HCT116 (cell line): Measurements from ENCODE around the gene CRYGN. TPM values are rescaled to one million over a fixed set of nuclear protein-coding genes. Genes with fewer than 3 reads are reported as not detected.

Source experiments
- ATAC-seq: fragments of 200-7000 bp; cut with Tn5 transposase; 2 replicates; pipeline ENCODE4 v1.9.1; 2020; ENCODE audit warnings: mild to moderate bottlenecking, moderate library complexity
- BruUV-seq: library from RNA; stranded (reverse); fragments of 400-500 nt; replicated peaks from 2 replicates; lab custom pipeline; 2021; lab: Mats Ljungman, UMichigan
- CTCF ChIA-PET: fragments of 300-600 bp; sonication (Branson Sonifier 250); formaldehyde crosslinking; loops from one replicate; lab custom pipeline; 2021; ENCODE audit warnings: antibody characterized with exemption; lab: Charles Lee
- POLR2A ChIA-PET: fragments of 300-600, 350-600 bp; sonication (Branson Sonifier 250); formaldehyde crosslinking; loops from one replicate; lab custom pipeline; 2021; ENCODE audit warnings: antibody characterized with exemption; lab: Charles Lee
- RAD21 ChIA-PET, 2 experiments: fragments of 300-600 bp; sonication (Branson Sonifier 250); formaldehyde crosslinking; loops; one replicate each; lab custom pipeline; 2023; ENCODE audit warnings: low total read pairs in 2 of 2; ENCODE audit not compliant: uncharacterized antibody in 2 of 2, unreplicated experiment in 2 of 2, low non-redundant PET in 1 of 2; lab: Charles Lee
- DNase-seq: peaks from one replicate; pipeline ENCODE4 v3.0.0-alpha.2; 2010; ENCODE audit warnings: low read depth, low spot score
- H2AFZ ChIP-seq: fragments of 200-600 bp; shearing (Covaris generic), sonication (generic); 2 replicates; pipeline ENCODE4 v1.6.1; 2017; ENCODE audit warnings: low read depth, mixed run types, mixed read lengths, antibody characterized with exemption, low read length; ENCODE audit not compliant: poor library complexity, severe bottlenecking
- H3K27ac ChIP-seq: 2 replicates; pipeline ENCODE4 v1.5.1; 2012; ENCODE audit warnings: low read depth, low read length
- H3K27me3 ChIP-seq: fragments of 200-600 bp; sonication (generic); 2 replicates; pipeline ENCODE4 v1.6.1; 2016; ENCODE audit warnings: mixed run types, low read length, mixed read lengths; ENCODE audit not compliant: insufficient read depth
- H3K36me3 ChIP-seq, 2 experiments: fragments of 200-500 bp in 1 of 2; fragments of 200-600 bp in 1 of 2; sonication (Bioruptor generic) in 1 of 2; sonication (generic) in 1 of 2; 2 replicates each; pipeline versions ENCODE4 v1.5.1 to v1.6.1; 2014 to 2016; ENCODE audit warnings: low read length in 2 of 2, inconsistent platforms in 1 of 2, mixed read lengths in 1 of 2, mixed run types in 1 of 2; ENCODE audit not compliant: insufficient read depth in 2 of 2, control insufficient read depth in 1 of 2
- H3K4me1 ChIP-seq, 2 experiments: fragments of 200-600 bp in 1 of 2; sonication (generic) in 1 of 2; 2 replicates each; pipeline versions ENCODE4 v1.5.1 to v1.6.1; 2012 to 2017; ENCODE audit warnings: low read length in 2 of 2, inconsistent platforms in 1 of 2, mild to moderate bottlenecking in 1 of 2, mixed read lengths in 1 of 2, mixed run types in 1 of 2, moderate library complexity in 1 of 2; ENCODE audit not compliant: insufficient read depth in 2 of 2, control insufficient read depth in 1 of 2
- H3K4me2 ChIP-seq: fragments of 200-600 bp; sonication (generic); 2 replicates; pipeline ENCODE4 v1.6.1; 2017; ENCODE audit warnings: mixed run types, low read length, mixed read lengths
- H3K4me3 ChIP-seq, 2 experiments: fragments of 200-600 bp in 1 of 2; sonication (generic) in 1 of 2; replicated peaks in 1 of 2; 2 replicates each; pipeline ENCODE4 v1.5.1; 2011 to 2016; ENCODE audit warnings: low read length in 2 of 2, control low read depth in 1 of 2, low read depth in 1 of 2, mild to moderate bottlenecking in 1 of 2, mixed read lengths in 1 of 2, mixed run types in 1 of 2
- H3K79me2 ChIP-seq: fragments of 200-600 bp; sonication (generic); 2 replicates; pipeline ENCODE4 v1.6.1; 2017; ENCODE audit warnings: mild to moderate bottlenecking, mixed run types, low read length, moderate library complexity, mixed read lengths; ENCODE audit not compliant: insufficient read depth
- H3K9ac ChIP-seq: fragments of 200-600 bp; sonication (generic); 2 replicates; pipeline ENCODE4 v1.6.1; 2016; ENCODE audit warnings: low read length, mixed read lengths
- H3K9me2 ChIP-seq: fragments of 200-600 bp; sonication (generic), shearing (Covaris generic); 2 replicates; pipeline ENCODE4 v1.6.1; 2017; ENCODE audit warnings: mixed run types, mild to moderate bottlenecking, moderate library complexity; ENCODE audit not compliant: insufficient read depth
- H3K9me3 ChIP-seq, 2 experiments: fragments of 200-500 bp in 1 of 2; fragments of 200-600 bp in 1 of 2; sonication (Bioruptor generic) in 1 of 2; sonication (generic) in 1 of 2; 2 replicates each; pipeline ENCODE4 v1.6.1; 2014 to 2017; ENCODE audit warnings: low read length in 2 of 2, mixed read lengths in 2 of 2, inconsistent platforms in 1 of 2, low read depth in 1 of 2, mild to moderate bottlenecking in 1 of 2, mixed run types in 1 of 2, moderate library complexity in 1 of 2; ENCODE audit not compliant: control insufficient read depth in 1 of 2, insufficient read depth in 1 of 2
- H4K20me1 ChIP-seq: fragments of 200-600 bp; sonication (generic), shearing (Covaris generic); 2 replicates; pipeline ENCODE4 v1.6.1; 2017; ENCODE audit warnings: mixed run types, mild to moderate bottlenecking, moderate library complexity; ENCODE audit not compliant: insufficient read depth
- ATF3 ChIP-seq: IDR thresholded peaks from 2 replicates; pipeline ENCODE4 v1.6.1; 2012
- CBX3 ChIP-seq: IDR thresholded peaks from 2 replicates; pipeline ENCODE4 v1.6.1; 2012; ENCODE audit warnings: low read depth
- EGR1 ChIP-seq: IDR thresholded peaks from 2 replicates; pipeline ENCODE4 v1.6.1; 2012; ENCODE audit warnings: low read depth
- ELF1 ChIP-seq: IDR thresholded peaks from 2 replicates; pipeline ENCODE4 v1.6.1; 2012; ENCODE audit warnings: low read depth, borderline replicate concordance
- EZH2 ChIP-seq: fragments of 200-600 bp; sonication (generic); IDR thresholded peaks from 2 replicates; pipeline ENCODE4 v1.6.1; 2017; ENCODE audit warnings: antibody characterized with exemption, mixed run types
- EZH2phosphoT487 ChIP-seq: fragments of 200-600 bp; IDR thresholded peaks from 2 replicates; pipeline ENCODE4 v1.6.1; 2018; ENCODE audit warnings: antibody characterized with exemption, borderline replicate concordance
- FOSL1 ChIP-seq: IDR thresholded peaks from 2 replicates; pipeline ENCODE4 v1.6.1; 2012; ENCODE audit warnings: low read depth
- POLR2A ChIP-seq: IDR thresholded peaks from 2 replicates; pipeline ENCODE4 v1.7.0; 2011; ENCODE audit warnings: borderline replicate concordance; ENCODE audit not compliant: insufficient read depth, insufficient read length; ENCODE audit errors: extremely low read depth
- POLR2AphosphoS5 ChIP-seq: IDR thresholded peaks from 2 replicates; pipeline ENCODE4 v1.6.1; 2011; ENCODE audit warnings: mild to moderate bottlenecking, low read depth, low read length, moderate library complexity
- RAD21 ChIP-seq: IDR thresholded peaks from 2 replicates; pipeline ENCODE4 v1.6.1; 2012; ENCODE audit warnings: low read depth, mild to moderate bottlenecking
- SP1 ChIP-seq: IDR thresholded peaks from 2 replicates; pipeline ENCODE4 v1.6.1; 2012; ENCODE audit warnings: low read depth
- SRF ChIP-seq: IDR thresholded peaks from 2 replicates; pipeline ENCODE4 v1.6.1; 2012; ENCODE audit warnings: low read depth
- TCF7L2 ChIP-seq: IDR thresholded peaks from 2 replicates; pipeline ENCODE4 v1.7.0; 2011; ENCODE audit warnings: borderline replicate concordance, inconsistent platforms; ENCODE audit not compliant: insufficient read depth, insufficient read length; ENCODE audit errors: extremely low read depth
- YY1 ChIP-seq: IDR thresholded peaks from 2 replicates; pipeline ENCODE4 v1.6.1; 2011; ENCODE audit warnings: low read length, low read depth, moderate library complexity, mild to moderate bottlenecking; ENCODE audit not compliant: insufficient replicate concordance; ENCODE audit errors: extremely low read depth
- ZBTB33 ChIP-seq: IDR thresholded peaks from 2 replicates; pipeline ENCODE4 v1.6.1; 2011; ENCODE audit warnings: mild to moderate bottlenecking, low read length, moderate library complexity; ENCODE audit not compliant: insufficient replicate concordance; ENCODE audit errors: extremely low read depth
- ZFX ChIP-seq: fragments of 450-650 bp; IDR thresholded peaks from 2 replicates; pipeline ENCODE4 v1.6.1; 2017
- intact Hi-C: fragments of 100-400 bp; cut with micrococcal nuclease; formaldehyde crosslinking; loops from 2 replicates; pipeline ENCODE4 v1.10.0; 2022
- total RNA-seq: library from RNA; stranded (reverse); gene quantifications from one replicate; pipeline ENCODE4 v1.2.1, GENCODE V29; 2021; ENCODE audit not compliant: unreplicated experiment
- TF ChIP-seq, protein P1 (sequence below), 3 experiments: fragments of 200-600 bp in 1 of 3; sonication (generic) in 1 of 3; IDR thresholded peaks in 2 of 3; conservative IDR thresholded peaks in 1 of 3; 2 replicates each; pipeline ENCODE4 v1.5.1; 2012 to 2017; ENCODE audit warnings: low read depth in 2 of 3, low read length in 2 of 3, antibody characterized with exemption in 1 of 3, borderline replicate concordance in 1 of 3, control low read depth in 1 of 3, mild to moderate bottlenecking in 1 of 3, mixed read lengths in 1 of 3, mixed run types in 1 of 3, moderate library complexity in 1 of 3; ENCODE audit not compliant: insufficient read depth in 1 of 3

Gene CRYGN
- total RNA-seq, 1 experiment from 2014 or later = not detected

GRCh38 chr7:151388007-151388297, 52.0 kb downstream of the CRYGN start:
- H2AFZ ChIP-seq = no peak overlapping the region
- no peak overlapping the region for H3K9ac ChIP-seq
- peaks cover 7 to 9% of the 10 kb centered on the region in 2 experiments; a peak in 2 of 4 replicates for H3K4me1 ChIP-seq
- CTCF ChIA-PET = no interaction called here
- H4K20me1 ChIP-seq = no peaks in the 10 kb centered on the region
- no peak for DNase-seq
- RAD21 ChIA-PET = no interaction called here
- intact Hi-C loops = no loop called here
- POLR2A ChIA-PET = no interaction called here
- H3K4me2 ChIP-seq = no peak overlapping the region
- no peaks in the 10 kb centered on the region for H3K9me2 ChIP-seq
- no peaks in the 10 kb centered on the region for H3K79me2 ChIP-seq
- H3K27ac ChIP-seq = no peak overlapping the region
- ATAC-seq = no peak
- TF ChIP-seq ZFX (no peak), POLR2AphosphoS5 (no peak), EZH2phosphoT487 (no peak), SP1 (no peak), TCF7L2 (no peak), RAD21 (no peak), ELF1 (no peak), ZBTB33 (no peak), ATF3 (no peak), SRF (no peak), EZH2 (no peak), YY1 (no peak), EGR1 (no peak), POLR2A (no peak), FOSL1 (no peak), CBX3 (no peak)
- TF ChIP-seq, protein P1, sequence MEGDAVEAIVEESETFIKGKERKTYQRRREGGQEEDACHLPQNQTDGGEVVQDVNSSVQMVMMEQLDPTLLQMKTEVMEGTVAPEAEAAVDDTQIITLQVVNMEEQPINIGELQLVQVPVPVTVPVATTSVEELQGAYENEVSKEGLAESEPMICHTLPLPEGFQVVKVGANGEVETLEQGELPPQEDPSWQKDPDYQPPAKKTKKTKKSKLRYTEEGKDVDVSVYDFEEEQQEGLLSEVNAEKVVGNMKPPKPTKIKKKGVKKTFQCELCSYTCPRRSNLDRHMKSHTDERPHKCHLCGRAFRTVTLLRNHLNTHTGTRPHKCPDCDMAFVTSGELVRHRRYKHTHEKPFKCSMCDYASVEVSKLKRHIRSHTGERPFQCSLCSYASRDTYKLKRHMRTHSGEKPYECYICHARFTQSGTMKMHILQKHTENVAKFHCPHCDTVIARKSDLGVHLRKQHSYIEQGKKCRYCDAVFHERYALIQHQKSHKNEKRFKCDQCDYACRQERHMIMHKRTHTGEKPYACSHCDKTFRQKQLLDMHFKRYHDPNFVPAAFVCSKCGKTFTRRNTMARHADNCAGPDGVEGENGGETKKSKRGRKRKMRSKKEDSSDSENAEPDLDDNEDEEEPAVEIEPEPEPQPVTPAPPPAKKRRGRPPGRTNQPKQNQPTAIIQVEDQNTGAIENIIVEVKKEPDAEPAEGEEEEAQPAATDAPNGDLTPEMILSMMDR (IDR thresholded peaks at IDR 0.05 in 2 of 3, conservative IDR thresholded peaks at IDR 0.05 in 1 of 3; ENCODE audit: borderline replicate concordance in 1 of 3, insufficient read depth in 1 of 3, low read depth in 2 of 3, low read length in 2 of 3) = no peak
- TF ChIP-seq, all 23 proteins: peak for 0
- Histone ChIP-seq H3K36me3 (no peaks in the 10 kb centered on the region), H3K27me3 (no peaks in the 10 kb centered on the region), H3K4me3 (no peak overlapping the region), H3K9me3 (no peaks in the 10 kb centered on the region)
- BruUV-seq = no TSS peak
